Gastroesophageal sphincter (tissue), 3 donors: ENCODE data around the gene AHI1.

ENCODE experiments used
- EP300 ChIP-seq: sonication (generic); formaldehyde crosslinking; IDR thresholded peaks from one replicate; pipeline ENCODE4 v1.6.1; 2017; ENCODE audit warnings: antibody characterized with exemption, mild to moderate bottlenecking
- POLR2A ChIP-seq, 2 donors: fragments of 450-650 bp; IDR thresholded peaks; one replicate each; pipeline ENCODE4 v1.6.1; 2017; ENCODE audit warnings: antibody characterized with exemption in 2 of 2, mild to moderate bottlenecking in 2 of 2, moderate library complexity in 1 of 2
- POLR2AphosphoS5 ChIP-seq: sonication (generic); formaldehyde crosslinking; IDR thresholded peaks from one replicate; pipeline ENCODE4 v1.6.1; 2017; ENCODE audit warnings: antibody characterized with exemption
- TF ChIP-seq, protein P1 (sequence below), 4 experiments: fragments of 200-600 bp in 2 of 4; fragments of 450-650 bp in 2 of 4; sonication (generic) in 1 of 4; IDR thresholded peaks; one replicate each; pipeline ENCODE4 v1.5.1; 2017 to 2019; ENCODE audit warnings: antibody characterized with exemption in 4 of 4, mild to moderate bottlenecking in 2 of 4, moderate library complexity in 2 of 4

DNA sequence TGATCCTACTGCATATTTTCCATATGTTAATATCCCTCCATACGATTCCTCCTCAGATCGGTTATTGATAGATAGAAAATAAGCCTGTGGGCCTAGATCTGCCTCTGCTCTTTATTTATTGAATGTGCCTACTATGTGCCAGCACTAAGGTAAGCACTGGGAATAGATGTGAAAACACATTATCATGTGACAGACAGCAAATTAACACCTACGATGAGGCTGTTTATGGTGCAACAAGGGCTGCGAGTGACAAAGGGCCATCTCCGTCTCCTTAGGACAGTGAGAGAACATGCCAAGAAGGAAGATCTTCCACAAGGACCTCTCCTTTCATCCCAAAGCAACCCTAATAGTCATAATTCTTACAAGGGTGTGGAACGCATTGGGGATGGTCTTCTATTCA, 225.9 kb downstream of the AHI1 start:
- TF ChIP-seq, protein P1, sequence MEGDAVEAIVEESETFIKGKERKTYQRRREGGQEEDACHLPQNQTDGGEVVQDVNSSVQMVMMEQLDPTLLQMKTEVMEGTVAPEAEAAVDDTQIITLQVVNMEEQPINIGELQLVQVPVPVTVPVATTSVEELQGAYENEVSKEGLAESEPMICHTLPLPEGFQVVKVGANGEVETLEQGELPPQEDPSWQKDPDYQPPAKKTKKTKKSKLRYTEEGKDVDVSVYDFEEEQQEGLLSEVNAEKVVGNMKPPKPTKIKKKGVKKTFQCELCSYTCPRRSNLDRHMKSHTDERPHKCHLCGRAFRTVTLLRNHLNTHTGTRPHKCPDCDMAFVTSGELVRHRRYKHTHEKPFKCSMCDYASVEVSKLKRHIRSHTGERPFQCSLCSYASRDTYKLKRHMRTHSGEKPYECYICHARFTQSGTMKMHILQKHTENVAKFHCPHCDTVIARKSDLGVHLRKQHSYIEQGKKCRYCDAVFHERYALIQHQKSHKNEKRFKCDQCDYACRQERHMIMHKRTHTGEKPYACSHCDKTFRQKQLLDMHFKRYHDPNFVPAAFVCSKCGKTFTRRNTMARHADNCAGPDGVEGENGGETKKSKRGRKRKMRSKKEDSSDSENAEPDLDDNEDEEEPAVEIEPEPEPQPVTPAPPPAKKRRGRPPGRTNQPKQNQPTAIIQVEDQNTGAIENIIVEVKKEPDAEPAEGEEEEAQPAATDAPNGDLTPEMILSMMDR (IDR thresholded peaks at IDR 0.05) = no peak
- no peak for TF ChIP-seq POLR2A (IDR thresholded peaks at IDR 0.05)
- TF ChIP-seq EP300 = no peak
- no peak for TF ChIP-seq POLR2AphosphoS5
